NT2/D1 (cell line): ENCODE data around the gene ATXN2L.

ENCODE experiments used
- SUZ12 ChIP-seq: IDR thresholded peaks from 2 replicates; pipeline ENCODE4 v1.6.1; 2011; ENCODE audit not compliant: insufficient read length, insufficient read depth; ENCODE audit errors: extremely low read depth
- YY1 ChIP-seq: IDR thresholded peaks from 2 replicates; pipeline ENCODE4 v1.6.1; 2011; ENCODE audit not compliant: insufficient read length, insufficient read depth
- ZNF274 ChIP-seq: IDR thresholded peaks from 2 replicates; pipeline ENCODE4 v1.6.1; 2011; ENCODE audit warnings: mild to moderate bottlenecking, low read depth, low read length

DNA sequence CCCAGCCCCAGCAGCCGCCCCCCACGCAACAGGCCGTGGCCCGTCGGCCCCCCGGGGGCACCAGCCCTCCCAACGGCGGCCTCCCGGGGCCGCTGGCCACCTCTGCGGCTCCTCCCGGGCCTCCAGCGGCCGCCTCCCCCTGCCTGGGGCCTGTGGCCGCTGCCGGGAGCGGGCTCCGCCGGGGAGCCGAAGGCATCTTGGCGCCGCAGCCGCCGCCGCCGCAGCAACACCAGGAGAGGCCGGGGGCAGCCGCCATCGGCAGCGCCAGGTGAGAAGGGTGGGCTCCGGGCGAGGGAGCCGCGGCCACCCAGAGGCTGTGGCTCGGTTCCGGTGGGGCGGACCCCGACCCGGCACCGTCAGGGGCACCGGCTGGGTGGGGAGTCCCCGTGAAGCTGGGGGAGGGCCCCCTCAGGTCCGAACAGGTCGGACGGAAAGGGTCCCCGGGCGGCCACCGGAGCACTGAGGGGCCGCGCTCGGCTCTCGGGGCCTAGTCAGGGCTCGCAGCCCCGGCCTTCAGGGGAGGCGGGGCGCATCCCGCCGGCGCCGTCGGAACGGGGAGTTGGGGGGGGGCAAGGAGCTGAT, 583 bp downstream of the ATXN2L start:
- TF ChIP-seq YY1 (no peak), SUZ12 (no peak), ZNF274 (no peak)
